ENCODE results near the gene SYNDIG1L.
"Not testable (repeated sequence)": the region's sequence is repeated elsewhere in the genome, so short reads cannot be mapped to it uniquely, and the experiment has no call there.

The SYNDIG1L gene

GRCh38 chr14:74464785-74465184 lies 38.8 kb upstream of the SYNDIG1L start:
- DNase-seq (ENCODE audit: low read depth): no peak
- no peak for TF ChIP-seq CTCF (conservative IDR thresholded peaks at IDR 0.05; ENCODE audit: low read length)
- no peak overlapping the region for H3K4me3 ChIP-seq (ENCODE audit: low read length)

- no peak for DNase-seq (ENCODE audit: low read depth)
- TF ChIP-seq CTCF (conservative IDR thresholded peaks at IDR 0.05; ENCODE audit: low read length): no peak
- H3K4me3 ChIP-seq (ENCODE audit: low read length): no peak overlapping the region
Measured at GRCh38 chr14:74463697-74464096, 37.7 kb upstream of the SYNDIG1L start.

GRCh38 chr14:74462993-74463392 lies 37.0 kb upstream of the SYNDIG1L start:
- no peak overlapping the region for H3K4me3 ChIP-seq (ENCODE audit: low read length)
- DNase-seq (ENCODE audit: low read depth): no peak
- no peak for TF ChIP-seq CTCF (conservative IDR thresholded peaks at IDR 0.05; ENCODE audit: low read length)

- H3K4me3 ChIP-seq (ENCODE audit: low read length): no peak overlapping the region
- no peak for DNase-seq (ENCODE audit: low read depth)
- no peak for TF ChIP-seq CTCF (conservative IDR thresholded peaks at IDR 0.05; ENCODE audit: low read length)
Measured at GRCh38 chr14:74459976-74460375, 34.0 kb upstream of the SYNDIG1L start.

GRCh38 chr14:74459289-74459946 lies 33.4 kb upstream of the SYNDIG1L start:
- no peak overlapping the region for H3K4me3 ChIP-seq (ENCODE audit: low read length)
- TF ChIP-seq CTCF (conservative IDR thresholded peaks at IDR 0.05; ENCODE audit: low read length): peak; percentile 76
- peak; percentile 69 for DNase-seq (ENCODE audit: low read depth)

- no peak for TF ChIP-seq CTCF (conservative IDR thresholded peaks at IDR 0.05; ENCODE audit: low read length)
- DNase-seq (ENCODE audit: low read depth): no peak
- no peak overlapping the region for H3K4me3 ChIP-seq (ENCODE audit: low read length)
Measured at GRCh38 chr14:74457565-74457895, 31.5 kb upstream of the SYNDIG1L start.

- no peak for TF ChIP-seq CTCF (conservative IDR thresholded peaks at IDR 0.05; ENCODE audit: low read length)
- no peak overlapping the region for H3K4me3 ChIP-seq (ENCODE audit: low read length)
- no peak for DNase-seq (ENCODE audit: low read depth)
Measured at GRCh38 chr14:74456684-74457564, 30.9 kb upstream of the SYNDIG1L start.

- not testable (repeated sequence) for H3K4me3 ChIP-seq (ENCODE audit: low read length); DNase-seq (ENCODE audit: low read depth)
Measured at GRCh38 chr14:74454397-74454796, 28.4 kb upstream of the SYNDIG1L start.
